Liver (tissue), 9 donors: ENCODE data around the gene CDH23. TPM values are rescaled to one million over a fixed set of nuclear protein-coding genes. Genes with fewer than 3 reads are reported as not detected.

Source experiments
- DNase-seq: peaks from one replicate; pipeline ENCODE4 v3.0.0-alpha.2; 2017; ENCODE audit warnings: low spot score
- H3K27ac ChIP-seq, 2 donors: one replicate each; pipeline ENCODE4 v1.7.0; 2013; ENCODE audit warnings: inconsistent platforms in 2 of 2, low read length in 2 of 2, control low read depth in 1 of 2, low read depth in 1 of 2, mild to moderate bottlenecking in 1 of 2
- H3K27me3 ChIP-seq, 4 donors: one replicate each; pipeline versions ENCODE4 v1.6.1 to v1.7.0; 2013; ENCODE audit warnings: low read length in 3 of 4, inconsistent platforms in 1 of 4, mild to moderate bottlenecking in 1 of 4, moderate library complexity in 1 of 4; ENCODE audit not compliant: control insufficient read depth in 4 of 4, insufficient read depth in 4 of 4
- H3K36me3 ChIP-seq, 4 donors: one replicate each; pipeline versions ENCODE4 v1.6.1 to v1.7.0; 2013; ENCODE audit warnings: low read length in 3 of 4, mild to moderate bottlenecking in 3 of 4, low read depth in 1 of 4, moderate library complexity in 1 of 4; ENCODE audit not compliant: control insufficient read depth in 4 of 4, insufficient read depth in 3 of 4
- H3K4me1 ChIP-seq, 4 donors: one replicate each; pipeline versions ENCODE4 v1.6.1 to v1.7.0; 2013; ENCODE audit warnings: low read length in 3 of 4, mild to moderate bottlenecking in 3 of 4, moderate library complexity in 1 of 4; ENCODE audit not compliant: control insufficient read depth in 4 of 4, insufficient read depth in 4 of 4
- H3K4me3 ChIP-seq, 3 donors: one replicate each; pipeline versions ENCODE4 v1.6.1 to v1.7.0; 2013; ENCODE audit warnings: low read length in 3 of 3, control low read depth in 1 of 3, low read depth in 1 of 3, mild to moderate bottlenecking in 1 of 3
- H3K9ac ChIP-seq, 2 donors: one replicate each; pipeline ENCODE4 v1.7.0; 2013; ENCODE audit warnings: low read length in 2 of 2, mild to moderate bottlenecking in 2 of 2, moderate library complexity in 2 of 2, control low read depth in 1 of 2, low read depth in 1 of 2
- H3K9me3 ChIP-seq, 4 donors: one replicate each; pipeline versions ENCODE4 v1.6.1 to v1.7.0; 2013; ENCODE audit warnings: low read length in 3 of 4; ENCODE audit not compliant: control insufficient read depth in 4 of 4
- FOXA2 ChIP-seq: IDR thresholded peaks from 2 replicates; pipeline ENCODE4 v1.6.1; 2016; ENCODE audit warnings: antibody characterized with exemption
- GABPA ChIP-seq, 2 donors: IDR thresholded peaks in 1 of 2; conservative IDR thresholded peaks in 1 of 2; 2 replicates each; pipeline ENCODE4 v1.6.1; 2016; ENCODE audit warnings: antibody characterized with exemption in 2 of 2, mild to moderate bottlenecking in 1 of 2, moderate library complexity in 1 of 2
- HNF4A ChIP-seq, 2 donors: conservative IDR thresholded peaks; 2 replicates each; pipeline ENCODE4 v1.6.1; 2016; ENCODE audit warnings: antibody characterized with exemption in 2 of 2, mild to moderate bottlenecking in 2 of 2
- HNF4G ChIP-seq: IDR thresholded peaks from 2 replicates; pipeline ENCODE4 v1.6.1; 2016; ENCODE audit warnings: antibody characterized with exemption
- JUND ChIP-seq, 2 donors: IDR thresholded peaks; 2 replicates each; pipeline ENCODE4 v1.6.1; 2016; ENCODE audit warnings: antibody characterized with exemption in 2 of 2
- NR2F2 ChIP-seq: IDR thresholded peaks from 2 replicates; pipeline ENCODE4 v1.6.1; 2016; ENCODE audit warnings: antibody characterized with exemption
- RAD21 ChIP-seq, 2 donors: IDR thresholded peaks; 2 replicates each; pipeline ENCODE4 v1.6.1; 2016; ENCODE audit warnings: antibody characterized with exemption in 2 of 2, mild to moderate bottlenecking in 2 of 2
- SP1 ChIP-seq: IDR thresholded peaks from 2 replicates; pipeline ENCODE4 v1.6.1; 2018; ENCODE audit warnings: antibody characterized with exemption, mild to moderate bottlenecking
- WGBS: extraction: QIAGEN DNeasy Blood & Tissue Kit; methylation state at CpG from one replicate; pipeline ENCODE4 v1.1.7; 2013; 5-methylcytosine and 5-hydroxymethylcytosine counted together
- polyA plus RNA-seq, 2 donors: library from polyadenylated mRNA; stranded (reverse) in 1 of 2; unstranded in 1 of 2; fragments of 200-250 nt in 1 of 2; fragments of >200 nt in 1 of 2; fragmentation: Nextera tagmentation in 1 of 2; extraction: Ambion mirVana in 1 of 2; gene quantifications; one replicate each; pipeline versions ENCODE4 v1.2.1 to v1.2.3, GENCODE V29; 2013 to 2015
- total RNA-seq, 2 donors: library from RNA; depleted of rRNA; stranded (reverse); fragments of >200 nt; gene quantifications; one replicate each; pipeline ENCODE4 v1.2.3, GENCODE V29; 2014
- TF ChIP-seq, protein P1 (sequence below): IDR thresholded peaks from 2 replicates; pipeline ENCODE4 v1.6.1; 2016; ENCODE audit warnings: antibody characterized with exemption
- TF ChIP-seq, protein P2 (sequence below): IDR thresholded peaks from 2 replicates; pipeline ENCODE4 v1.6.1; 2016; ENCODE audit warnings: antibody characterized with exemption
- TF ChIP-seq, protein P3 (sequence below): fragments of 150-350 bp; IDR thresholded peaks from 2 replicates; pipeline ENCODE4 v1.5.1; 2017; ENCODE audit warnings: improper control_type of control experiment, low read depth, low read length; ENCODE audit not compliant: missing input control
- donor health status: healthy.
- donor health status: healthy.
- donor health status: healthy.
- donor health status: healthy.
- donor health status: healthy.

The CDH23 gene
- total and polyA plus RNA-seq, 4 donors: 1.5 to 4.7 (median 3.4) TPM

DNA sequence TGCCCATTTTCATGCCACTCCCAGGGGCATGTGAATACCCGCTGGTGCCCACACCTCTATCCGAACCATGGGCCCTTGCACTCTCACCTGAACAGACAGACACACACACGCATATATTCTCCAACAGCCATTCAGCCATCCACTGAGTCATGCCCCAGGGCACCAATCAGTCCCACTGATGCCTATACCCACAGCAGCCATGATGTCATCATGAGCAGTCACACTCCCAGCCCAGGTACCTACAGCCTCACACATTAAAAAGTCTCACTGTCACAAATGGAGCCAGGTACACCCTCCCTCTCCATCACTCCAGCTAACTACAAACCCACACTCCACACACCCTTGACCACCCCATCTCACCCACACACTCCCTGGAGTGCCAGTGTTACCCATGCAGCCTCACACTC, 364.4 kb downstream of the CDH23 start:
- 94% methylated on average over 3 of the region's 3 CpGs for WGBS
- Histone ChIP-seq H3K9ac (no peak overlapping the region), H3K4me1 (no peaks in the 10 kb centered on the region), H3K36me3 (peaks cover 0 to 3% (median 0%) of the 10 kb centered on the region in 4 donors), H3K9me3 (no peaks in the 10 kb centered on the region), H3K27me3 (no peaks in the 10 kb centered on the region), H3K27ac (no peak overlapping the region), H3K4me3 (no peak overlapping the region)
- no peak for DNase-seq
- no peak for TF ChIP-seq FOXA2
- TF ChIP-seq, protein P1, sequence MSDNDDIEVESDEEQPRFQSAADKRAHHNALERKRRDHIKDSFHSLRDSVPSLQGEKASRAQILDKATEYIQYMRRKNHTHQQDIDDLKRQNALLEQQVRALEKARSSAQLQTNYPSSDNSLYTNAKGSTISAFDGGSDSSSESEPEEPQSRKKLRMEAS: no peak
- TF ChIP-seq, protein P2, sequence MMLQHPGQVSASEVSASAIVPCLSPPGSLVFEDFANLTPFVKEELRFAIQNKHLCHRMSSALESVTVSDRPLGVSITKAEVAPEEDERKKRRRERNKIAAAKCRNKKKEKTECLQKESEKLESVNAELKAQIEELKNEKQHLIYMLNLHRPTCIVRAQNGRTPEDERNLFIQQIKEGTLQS: no peak
- no peak for TF ChIP-seq JUND (IDR thresholded peaks at IDR 0.05)
- TF ChIP-seq NR2F2: no peak
- no peak for TF ChIP-seq SP1

DNA sequence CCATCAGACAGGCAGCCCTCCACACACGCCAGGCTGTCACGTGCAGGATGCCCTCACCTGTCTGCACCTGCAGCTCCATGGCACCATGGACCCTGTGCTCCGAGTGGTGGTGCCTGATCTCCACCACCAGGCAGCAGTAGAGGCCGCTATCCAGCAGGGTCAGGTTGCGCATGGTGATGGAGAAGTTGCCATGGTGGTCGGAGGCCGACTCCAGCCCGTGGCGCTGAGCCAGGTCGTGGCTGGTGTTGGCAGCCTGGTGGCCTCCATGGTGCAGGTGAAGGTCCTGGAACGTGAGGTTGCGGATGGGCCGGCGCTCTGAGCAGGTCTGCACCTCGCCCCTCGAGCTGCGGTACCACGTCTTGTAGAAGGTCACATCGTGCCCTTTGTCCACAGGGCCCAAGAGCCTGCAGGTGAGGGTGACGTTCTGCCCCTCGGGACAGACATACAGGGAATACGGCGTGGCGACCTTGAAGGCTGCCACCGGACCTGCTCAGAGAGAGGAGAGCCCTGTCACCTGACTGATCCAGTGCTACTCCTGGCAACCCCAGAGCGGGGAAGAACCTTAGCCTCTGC, 364.9 kb downstream of the CDH23 start:
- no peaks in the 10 kb centered on the region for H3K27me3 ChIP-seq
- no peak for DNase-seq
- peaks cover 0 to 3% (median 0%) of the 10 kb centered on the region in 4 donors for H3K36me3 ChIP-seq
- H3K27ac ChIP-seq: no peak overlapping the region
- 96% methylated on average over 26 of the region's 26 CpGs for WGBS
- H3K4me1 ChIP-seq: no peaks in the 10 kb centered on the region
- TF ChIP-seq, protein P2: no peak
- TF ChIP-seq HNF4A (conservative IDR thresholded peaks at IDR 0.05) (no peak), NR2F2 (no peak), HNF4G (no peak), RAD21 (IDR thresholded peaks at IDR 0.05) (no peak)
- TF ChIP-seq, protein P1: no peak
- TF ChIP-seq, protein P3, sequence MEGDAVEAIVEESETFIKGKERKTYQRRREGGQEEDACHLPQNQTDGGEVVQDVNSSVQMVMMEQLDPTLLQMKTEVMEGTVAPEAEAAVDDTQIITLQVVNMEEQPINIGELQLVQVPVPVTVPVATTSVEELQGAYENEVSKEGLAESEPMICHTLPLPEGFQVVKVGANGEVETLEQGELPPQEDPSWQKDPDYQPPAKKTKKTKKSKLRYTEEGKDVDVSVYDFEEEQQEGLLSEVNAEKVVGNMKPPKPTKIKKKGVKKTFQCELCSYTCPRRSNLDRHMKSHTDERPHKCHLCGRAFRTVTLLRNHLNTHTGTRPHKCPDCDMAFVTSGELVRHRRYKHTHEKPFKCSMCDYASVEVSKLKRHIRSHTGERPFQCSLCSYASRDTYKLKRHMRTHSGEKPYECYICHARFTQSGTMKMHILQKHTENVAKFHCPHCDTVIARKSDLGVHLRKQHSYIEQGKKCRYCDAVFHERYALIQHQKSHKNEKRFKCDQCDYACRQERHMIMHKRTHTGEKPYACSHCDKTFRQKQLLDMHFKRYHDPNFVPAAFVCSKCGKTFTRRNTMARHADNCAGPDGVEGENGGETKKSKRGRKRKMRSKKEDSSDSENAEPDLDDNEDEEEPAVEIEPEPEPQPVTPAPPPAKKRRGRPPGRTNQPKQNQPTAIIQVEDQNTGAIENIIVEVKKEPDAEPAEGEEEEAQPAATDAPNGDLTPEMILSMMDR: no peak
- H3K9me3 ChIP-seq: no peaks in the 10 kb centered on the region
- no peak overlapping the region for H3K4me3 ChIP-seq
- H3K9ac ChIP-seq: no peak overlapping the region

DNA sequence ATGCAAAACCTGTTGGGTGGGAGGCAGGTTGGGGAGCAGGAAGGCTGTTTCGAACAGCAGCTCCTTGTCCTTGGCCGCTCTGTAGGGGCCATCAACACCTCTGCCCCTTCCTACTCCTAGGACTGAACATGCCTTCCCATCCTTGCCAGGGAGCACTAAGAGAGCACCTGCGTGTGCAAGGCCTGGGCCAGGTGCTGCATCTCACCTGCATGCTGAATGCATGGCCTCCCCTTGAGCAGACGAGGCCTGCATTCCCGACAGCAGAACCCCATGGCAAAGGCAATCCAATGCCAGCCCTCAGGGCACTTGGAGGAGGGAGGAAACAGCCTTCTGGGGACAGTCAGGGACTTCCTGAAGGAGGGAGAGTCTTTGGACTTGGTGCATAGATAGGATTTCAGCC, 365.6 kb downstream of the CDH23 start:
- Histone ChIP-seq H3K9ac (no peak overlapping the region), H3K9me3 (no peaks in the 10 kb centered on the region), H3K4me1 (peaks cover under 1 to 5% (median 4%) of the 10 kb centered on the region in 4 donors), H3K4me3 (no peak overlapping the region), H3K36me3 (peaks cover 0 to 3% (median 0%) of the 10 kb centered on the region in 4 donors), H3K27me3 (no peaks in the 10 kb centered on the region), H3K27ac (no peak overlapping the region)
- 95% methylated on average over 5 of the region's 5 CpGs for WGBS
- DNase-seq: no peak
- TF ChIP-seq GABPA (IDR thresholded peaks at IDR 0.05 in 1 of 2, conservative IDR thresholded peaks at IDR 0.05 in 1 of 2): no peak
